HG03097 (cell line): Measurements from ENCODE around the gene LEMD1.
"Not testable (repeated sequence)": the region's sequence is repeated elsewhere in the genome, so short reads cannot be mapped to it uniquely, and the experiment has no call there.

ENCODE experiments used
- ATAC-seq: cut with Tn5 transposase; IDR thresholded peaks from one replicate; pipeline ENCODE4 v1.9.1; 2021; ENCODE audit not compliant: unreplicated experiment, low FRiP score

The LEMD1 gene

DNA sequence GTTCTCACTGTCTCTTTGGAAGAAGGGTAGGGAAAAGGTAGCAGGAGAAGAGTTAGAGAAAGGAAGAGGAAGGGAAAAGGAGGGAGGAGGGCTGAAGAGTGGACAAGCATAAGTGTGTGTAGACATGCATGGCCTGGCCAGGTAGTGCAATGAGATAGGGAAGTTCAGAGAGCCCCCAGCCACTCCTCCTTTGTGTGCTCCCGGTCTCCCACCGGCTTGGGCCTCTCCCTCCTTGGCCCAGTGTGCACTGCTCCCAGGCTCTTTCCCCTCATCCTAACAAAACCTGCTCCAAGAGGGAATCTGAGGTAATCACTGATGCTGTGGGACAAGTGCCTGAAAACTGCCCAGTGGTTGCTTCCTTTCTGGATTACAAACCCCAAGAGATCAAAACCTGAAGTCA lies 10.3 kb upstream of the LEMD1 start:
- ATAC-seq, result no peak

DNA sequence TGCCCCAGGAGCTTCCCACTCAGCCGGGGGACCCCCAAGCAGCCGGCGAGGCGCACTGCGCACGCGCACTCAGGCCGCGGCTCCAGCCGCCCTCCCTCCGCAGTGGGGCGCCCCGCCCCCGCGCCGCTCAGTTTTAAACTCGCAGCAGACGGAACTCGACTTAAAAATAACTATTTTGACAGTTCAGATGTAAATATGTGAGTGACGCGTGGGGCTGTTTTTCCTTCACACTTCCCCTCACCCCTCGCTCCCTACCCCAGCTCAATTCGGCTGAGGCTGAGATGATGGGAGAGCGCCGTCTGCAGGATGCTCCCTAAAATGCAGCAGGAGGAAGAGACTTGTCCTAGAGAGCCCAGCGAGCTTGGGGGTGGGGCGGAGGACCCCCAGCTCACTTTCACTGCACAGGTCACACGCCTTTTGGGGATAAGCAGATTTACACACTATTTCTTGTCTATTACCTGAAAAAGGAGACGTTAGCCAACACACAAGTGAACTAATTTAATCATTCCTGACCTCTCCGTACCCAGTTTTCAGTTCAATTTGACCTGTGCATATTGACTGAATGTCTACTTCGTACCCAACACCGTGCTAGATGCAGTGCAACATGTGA lies 8.9 kb upstream of the LEMD1 start:
- no peak for ATAC-seq

DNA sequence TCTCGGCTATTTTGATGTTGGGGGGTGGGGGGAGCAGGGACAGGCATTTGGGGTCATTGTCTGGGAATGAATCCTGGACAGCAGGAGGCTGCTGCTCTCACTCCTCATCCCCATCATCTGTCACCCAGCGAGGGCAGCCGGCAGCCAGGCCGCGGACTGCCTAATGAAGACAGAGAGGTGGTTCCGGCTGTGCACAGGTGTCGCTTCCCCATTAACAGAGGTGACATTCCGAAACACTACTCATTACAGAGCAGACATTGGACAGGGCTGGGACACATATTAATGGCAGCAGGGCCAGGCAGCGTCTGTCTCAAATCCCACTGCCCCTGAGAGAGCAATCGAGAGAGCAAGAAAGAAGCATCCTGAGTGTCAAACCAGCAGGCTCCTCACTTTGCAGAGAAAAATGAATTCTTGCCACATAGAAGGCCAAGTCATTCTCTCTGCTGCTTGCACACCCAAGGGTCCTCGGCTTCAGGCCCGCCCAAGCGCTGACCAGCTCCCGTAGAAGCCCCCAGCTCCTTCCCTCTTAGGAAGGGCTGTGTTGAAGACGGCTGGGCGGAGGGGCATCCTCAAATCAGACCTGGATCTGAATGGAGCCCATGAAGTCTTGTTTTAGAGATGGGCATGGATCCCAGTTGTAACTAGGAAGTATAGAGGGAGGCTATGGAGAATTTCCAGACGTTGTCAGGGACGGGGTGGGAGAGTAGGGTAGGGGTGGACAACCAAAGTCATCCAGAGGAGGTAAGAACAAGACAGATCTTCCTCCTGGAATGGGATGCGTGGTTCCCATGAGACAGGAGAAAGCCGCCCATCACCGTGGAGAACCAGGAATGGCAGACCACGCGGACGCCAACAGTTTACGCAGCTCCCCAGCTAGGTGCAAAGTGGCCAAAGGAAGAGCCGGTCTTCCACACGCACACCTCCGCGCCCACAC lies 8.2 kb upstream of the LEMD1 start:
- no peak for ATAC-seq

DNA sequence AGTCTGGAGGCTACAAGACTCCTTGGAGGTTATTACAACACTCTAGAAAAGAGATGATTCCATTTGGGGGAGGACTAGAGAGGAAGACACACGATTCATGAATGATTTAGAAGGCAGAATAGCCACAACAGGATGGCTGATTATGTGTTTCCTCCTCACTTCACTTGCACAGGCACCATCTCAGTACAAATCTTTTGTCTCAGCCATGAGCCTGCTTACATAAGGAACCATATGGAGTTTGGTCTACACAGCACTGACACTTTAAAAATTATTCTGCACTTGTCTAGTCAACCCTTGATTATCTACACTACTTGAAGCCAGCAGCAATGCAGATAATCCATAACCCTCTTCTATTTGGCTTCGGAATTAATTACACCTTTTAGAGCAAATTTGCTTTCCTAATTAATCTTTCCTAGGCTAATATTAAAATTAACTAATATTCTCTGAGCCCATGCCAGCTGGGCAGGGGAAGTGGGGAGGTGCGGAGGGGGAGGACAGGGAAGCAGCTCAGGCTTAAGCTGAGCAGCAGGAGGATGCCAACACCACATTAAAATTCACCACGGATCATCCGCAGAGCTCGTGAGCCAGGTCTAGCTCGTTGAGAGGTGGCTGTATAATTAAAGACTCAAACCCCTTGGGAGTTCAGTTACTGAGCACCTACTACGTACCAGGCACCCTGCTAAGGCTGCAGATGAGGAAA lies 3.2 kb upstream of the LEMD1 start:
- ATAC-seq, result no peak

DNA sequence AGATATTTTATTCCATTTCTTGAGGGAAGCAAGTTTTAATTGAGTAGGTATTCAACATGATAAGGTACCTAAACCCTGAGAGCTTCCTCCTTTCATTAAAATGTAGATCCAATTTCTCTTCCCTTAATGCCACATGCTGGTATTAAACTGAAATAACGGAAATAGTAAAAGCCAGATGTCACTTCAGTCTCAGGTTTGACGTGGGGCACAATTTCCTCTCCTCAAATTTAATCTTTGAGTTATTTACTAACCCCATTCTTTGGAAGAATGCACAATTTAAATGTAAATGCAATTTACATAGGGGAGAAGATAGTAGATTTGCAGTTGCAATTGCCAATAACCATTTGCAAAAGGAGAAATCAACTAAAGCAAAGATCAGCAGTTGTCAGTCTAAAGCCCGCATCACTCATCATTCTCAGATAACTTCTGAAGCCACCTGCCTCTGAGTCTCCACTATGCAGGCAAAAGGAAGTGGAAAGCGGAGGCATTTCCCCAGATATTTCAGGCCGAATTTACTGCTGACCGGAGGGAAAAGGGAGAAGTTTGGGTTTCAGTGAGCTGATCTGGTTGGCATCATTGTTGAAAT lies 2.1 kb upstream of the LEMD1 start:
- no peak for ATAC-seq

DNA sequence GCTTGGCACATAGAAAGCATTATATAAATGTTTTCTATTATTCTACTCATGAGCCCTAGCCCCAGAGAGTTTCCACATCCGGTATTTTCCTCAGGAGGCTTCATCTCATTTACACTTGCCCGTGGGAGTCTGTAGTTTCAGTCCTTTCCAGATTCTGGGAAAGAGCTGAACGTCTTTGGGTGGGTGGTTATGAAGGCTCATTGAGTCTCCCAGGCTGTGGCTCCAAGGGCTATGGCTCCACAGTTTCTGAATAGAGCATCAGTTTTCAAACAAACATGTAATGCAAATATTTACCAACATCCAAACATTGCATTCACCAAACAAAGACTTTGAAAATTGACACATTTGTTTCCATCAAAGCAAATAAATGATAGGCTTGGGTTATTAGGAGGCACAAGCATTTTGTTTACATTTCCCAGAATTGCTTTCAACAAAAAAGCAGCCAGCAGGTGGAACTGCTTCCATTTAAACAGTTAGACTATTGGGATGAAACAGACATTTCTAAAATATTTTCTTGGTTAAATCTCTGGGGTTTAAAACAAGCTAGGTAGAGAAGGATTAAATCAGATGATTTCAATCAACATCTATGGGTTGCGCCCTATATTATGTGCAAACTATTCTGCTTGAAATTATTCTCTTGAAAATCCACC lies 1.3 kb upstream of the LEMD1 start:
- ATAC-seq, result no peak

DNA sequence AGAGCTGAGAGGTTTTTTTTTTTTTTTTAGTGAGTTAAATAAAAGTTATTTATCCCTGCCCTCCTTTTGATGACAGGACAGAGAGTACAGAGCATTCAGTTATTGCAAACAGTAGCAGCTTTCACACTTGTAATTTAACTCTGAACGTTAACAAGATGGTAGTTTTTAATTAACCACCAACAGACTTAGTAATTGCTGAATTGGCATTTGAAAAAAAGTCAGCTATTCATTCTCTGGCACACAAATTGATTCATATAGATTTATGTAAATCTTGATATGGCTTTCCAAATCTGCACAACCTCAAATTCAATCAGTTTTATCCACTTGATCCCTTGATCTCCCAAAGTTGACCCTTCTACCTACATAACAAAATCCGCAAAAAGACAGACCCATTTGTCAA lies 918 bp downstream of the LEMD1 start:
- no peak for ATAC-seq

DNA sequence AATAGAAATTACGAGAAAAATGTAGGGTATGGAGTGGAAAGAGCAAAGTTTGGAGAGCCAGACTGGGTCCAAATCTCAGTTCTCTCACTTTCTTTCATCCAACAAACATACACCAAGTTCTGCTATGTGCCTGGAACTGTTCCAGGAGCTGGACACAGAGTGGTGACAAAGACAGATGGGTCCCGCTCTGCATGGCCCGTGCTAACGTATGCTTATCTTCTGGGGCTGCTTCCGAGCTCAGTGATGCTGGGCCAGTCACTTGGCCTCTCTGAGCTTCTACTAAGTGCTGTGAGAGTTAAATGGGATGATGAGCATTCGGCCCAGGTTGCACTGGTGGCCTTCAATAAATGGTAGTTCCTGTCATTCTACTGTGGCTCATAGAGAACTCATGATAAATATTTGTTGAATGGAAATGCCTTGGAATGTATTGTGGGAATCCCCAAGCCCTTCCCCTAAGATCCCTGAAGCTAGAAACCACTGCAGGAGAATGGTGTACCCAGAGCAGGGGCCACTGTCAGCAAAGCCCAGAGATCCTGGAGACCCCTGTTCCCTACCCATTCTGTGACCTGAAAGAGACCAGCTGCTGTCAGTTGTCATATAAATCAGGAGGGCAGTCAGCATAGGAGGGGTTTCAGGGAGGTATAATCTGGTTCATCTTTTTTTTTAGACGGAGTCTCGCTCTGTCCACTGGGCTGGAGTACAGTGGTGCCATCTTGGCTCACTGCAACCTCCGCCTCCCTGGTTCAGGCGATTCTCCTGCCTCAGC lies 3.8 kb downstream of the LEMD1 start:
- ATAC-seq, result no peak

DNA sequence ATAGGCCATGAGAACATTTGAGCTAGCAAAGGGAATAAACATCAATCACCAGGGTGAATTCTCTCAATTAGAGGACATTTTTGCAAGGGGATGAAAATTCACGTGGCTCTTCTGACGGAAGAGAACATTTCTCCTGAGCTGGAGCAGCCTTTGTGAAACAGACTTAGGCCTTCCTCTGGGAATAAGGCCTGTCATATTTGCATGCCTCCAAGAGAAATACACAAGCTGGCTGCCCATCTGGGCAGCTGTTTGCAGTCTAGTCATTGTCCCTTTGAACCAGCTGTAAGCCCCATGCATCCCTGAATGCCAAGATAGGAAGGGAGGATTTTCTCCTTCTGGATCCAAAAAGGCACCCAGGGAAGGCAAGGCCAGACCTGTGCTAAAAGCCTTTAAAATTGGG lies 5.5 kb downstream of the LEMD1 start:
- ATAC-seq, result no peak

DNA sequence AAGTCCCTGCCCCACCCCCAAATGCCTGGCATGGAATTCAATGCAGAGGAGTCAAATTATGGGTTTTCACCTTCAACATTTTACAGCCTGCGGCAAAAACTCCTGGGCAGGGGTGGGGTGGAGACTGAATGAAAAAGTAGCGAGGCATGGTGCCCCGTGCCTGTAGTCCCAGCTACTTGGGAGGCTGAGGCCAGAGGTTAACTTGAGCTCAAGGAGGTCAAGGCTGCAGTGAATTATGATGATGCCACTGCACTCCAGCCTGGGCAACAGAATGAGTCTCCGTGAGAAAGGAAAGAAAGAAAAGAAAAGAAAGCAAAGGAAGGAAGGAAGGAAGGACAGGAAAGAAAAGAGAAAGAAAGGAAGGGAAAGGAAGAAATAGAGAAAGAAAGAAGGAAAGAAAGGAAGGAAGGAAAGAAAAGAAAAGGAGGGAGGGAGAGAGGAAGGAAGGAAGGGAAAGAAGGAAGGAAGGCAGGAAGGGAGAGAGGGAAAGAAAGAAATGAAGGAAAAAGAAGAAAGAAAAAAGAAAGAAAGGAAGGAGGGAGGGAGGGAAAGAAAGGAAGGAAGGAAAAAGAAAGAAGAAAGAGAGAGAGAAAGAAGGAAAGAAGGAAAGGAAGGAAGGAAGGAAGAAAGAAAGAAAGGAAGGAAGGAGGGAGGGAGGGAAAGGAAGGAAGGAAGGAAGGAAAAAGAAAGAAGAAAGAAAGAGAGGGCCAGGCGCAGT lies 11.1 kb downstream of the LEMD1 start:
- no peak for ATAC-seq

DNA sequence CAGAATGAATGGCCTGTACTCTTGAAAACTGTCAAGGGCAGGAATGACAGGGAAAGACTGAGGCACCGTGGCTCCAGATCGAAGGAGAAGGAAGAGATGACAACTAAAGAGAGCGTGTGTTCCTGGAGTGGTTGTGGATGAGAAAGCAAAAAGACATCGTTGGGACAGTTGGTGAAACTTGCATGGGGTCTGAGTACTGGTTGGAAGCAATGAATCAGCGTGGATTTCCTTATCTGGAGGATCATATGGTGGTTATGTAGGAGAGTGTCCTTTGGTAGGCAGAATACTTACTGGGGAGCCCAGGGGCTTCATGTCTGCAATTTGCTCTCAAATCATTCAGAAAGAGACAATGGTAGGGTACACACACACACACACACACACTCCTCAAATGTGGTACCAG lies 13.9 kb downstream of the LEMD1 start:
- ATAC-seq, result no peak

DNA sequence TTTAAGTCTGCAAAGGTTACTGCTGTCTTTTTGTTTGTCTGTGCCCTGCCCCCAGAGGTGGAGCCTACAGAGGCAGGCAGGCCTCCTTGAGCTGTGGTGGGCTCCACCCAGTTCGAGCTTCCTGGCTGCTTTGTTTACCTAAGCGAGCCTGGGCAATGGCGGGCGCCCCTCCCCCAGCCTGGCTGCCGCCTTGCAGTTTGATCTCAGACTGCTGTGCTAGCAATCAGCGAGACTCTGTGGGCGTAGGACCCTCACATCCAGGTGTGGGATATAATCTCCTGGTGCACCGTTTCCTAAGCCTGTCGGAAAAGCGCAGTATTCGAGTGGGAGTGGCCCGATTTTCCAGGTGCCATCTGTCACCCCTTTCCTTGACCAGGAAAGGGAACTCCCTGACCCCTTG lies 15.6 kb downstream of the LEMD1 start:
- not testable (repeated sequence) for ATAC-seq

DNA sequence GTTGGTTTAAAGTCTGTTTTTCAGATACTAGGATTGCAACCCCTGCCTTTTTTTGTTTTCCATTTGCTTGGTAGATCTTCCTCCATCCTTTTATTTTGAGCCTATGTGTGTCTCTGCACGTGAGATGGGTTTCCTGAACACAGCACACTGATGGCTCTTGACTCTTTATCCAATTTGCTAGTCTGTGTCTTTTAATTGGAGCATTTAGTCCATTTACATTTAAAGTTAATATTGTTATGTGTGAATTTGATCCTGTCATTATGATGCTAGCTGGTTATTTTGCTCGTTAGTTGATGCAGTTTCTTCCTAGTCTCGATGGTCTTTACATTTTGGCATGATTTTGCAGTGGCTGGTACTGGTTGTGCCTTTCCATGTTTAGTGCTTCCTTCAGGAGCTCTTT lies 17.4 kb downstream of the LEMD1 start:
- not testable (repeated sequence) for ATAC-seq

DNA sequence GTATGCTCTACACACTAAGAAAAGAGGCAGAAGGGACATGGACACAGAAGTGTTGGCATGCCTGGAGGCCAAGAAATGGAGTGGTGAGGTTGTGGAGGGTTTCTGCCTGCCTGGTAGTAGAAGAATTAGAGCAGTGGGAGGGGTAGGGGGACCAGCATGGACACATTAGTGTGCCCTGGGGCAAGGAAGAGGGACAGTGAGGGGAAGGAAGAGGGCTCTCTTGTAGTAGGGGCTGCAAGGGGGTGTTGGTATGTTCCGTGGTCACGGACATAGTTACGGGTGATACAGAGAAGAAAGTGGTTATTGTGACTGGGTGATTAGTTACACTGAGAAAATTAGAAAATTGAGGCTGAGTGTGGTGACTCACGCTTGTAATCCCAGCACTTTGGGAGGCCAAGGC lies 23.3 kb downstream of the LEMD1 start:
- no peak for ATAC-seq

DNA sequence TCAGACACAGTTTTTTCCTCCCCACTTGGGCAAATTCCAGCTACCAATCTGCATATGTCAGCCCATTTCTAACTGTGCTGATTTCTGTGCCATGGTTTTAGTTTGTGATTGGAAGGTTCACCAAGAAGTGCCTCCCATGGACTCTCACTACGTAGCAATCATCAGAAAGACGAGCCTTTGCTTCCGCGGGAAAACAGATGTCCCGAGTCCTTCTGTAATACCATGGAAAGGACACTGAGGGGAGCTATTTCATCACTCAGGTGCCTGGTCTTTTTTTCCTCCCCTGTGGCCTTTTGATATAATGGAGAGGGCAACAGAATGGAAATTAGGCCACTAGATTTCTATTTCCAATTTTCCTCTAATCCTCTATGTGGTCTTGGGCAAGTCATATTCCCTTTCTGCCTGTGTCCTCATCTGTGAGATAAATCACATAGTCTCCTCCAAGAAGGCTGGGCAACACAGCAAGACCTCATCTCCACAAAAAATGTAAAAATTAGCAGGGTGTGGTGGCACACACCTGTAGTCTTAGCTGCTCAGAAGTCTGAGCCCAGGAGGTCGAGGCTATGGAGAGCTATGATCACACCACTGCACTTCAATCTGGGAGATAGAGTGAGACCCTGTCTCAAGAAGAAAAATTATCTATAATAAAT lies 24.8 kb downstream of the LEMD1 start:
- ATAC-seq, result no peak

DNA sequence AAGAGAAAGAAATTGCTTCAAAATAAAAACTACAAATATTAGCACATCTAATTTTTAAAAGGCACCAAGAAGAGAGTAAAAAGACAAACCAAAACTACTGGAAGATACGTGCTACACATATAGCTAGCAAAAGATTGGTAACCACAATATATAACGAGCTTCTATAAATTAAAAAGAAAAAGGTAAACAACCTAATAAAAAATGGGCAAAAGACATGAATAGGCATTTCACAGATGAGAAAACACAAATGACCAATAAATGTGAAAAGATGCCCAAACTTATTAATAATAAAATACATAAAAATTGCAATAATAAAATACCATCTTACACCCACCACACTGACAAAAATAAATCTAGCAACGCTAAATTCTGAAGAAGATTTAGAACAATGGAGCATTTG lies 26.2 kb downstream of the LEMD1 start:
- no peak for ATAC-seq

DNA sequence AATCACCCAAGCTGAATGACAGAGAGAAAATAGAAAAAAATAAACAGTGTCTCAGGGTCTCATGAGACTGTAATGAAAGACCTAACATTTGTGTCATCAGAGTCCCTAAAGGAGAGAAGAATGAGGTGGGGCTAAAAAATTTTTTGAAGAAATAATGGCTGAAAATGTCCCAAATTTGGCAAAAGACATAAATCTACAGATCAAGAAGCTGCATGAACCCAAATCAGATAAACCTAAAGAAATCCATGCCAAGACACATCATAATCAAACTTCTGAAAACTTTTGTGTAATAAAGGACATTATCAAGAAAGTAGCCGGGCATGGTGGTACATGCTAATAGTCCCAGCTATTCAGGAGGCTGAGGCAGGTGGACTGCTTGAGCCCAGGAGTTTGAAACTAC lies 29.2 kb downstream of the LEMD1 start:
- ATAC-seq, result no peak

DNA sequence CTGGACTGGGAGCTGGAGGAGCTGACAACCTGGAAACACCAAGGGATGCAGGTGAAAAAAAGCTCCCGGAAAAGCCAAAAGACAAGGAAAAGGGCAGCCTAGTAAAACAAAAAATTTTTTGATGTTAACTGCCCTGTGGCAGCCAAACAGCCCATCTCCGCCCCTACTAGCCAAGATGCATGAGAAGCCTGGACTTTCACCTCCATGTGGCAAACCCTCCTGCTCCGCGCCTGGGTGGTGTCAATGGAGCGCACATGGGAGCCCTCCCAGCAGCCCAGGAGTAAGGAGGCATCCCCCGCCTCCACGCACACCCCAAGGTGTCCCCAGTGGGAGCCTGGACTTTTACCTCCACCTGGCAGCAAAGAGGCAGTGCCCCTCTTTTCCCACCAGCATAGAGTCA lies 30.5 kb downstream of the LEMD1 start:
- ATAC-seq, result no peak

DNA sequence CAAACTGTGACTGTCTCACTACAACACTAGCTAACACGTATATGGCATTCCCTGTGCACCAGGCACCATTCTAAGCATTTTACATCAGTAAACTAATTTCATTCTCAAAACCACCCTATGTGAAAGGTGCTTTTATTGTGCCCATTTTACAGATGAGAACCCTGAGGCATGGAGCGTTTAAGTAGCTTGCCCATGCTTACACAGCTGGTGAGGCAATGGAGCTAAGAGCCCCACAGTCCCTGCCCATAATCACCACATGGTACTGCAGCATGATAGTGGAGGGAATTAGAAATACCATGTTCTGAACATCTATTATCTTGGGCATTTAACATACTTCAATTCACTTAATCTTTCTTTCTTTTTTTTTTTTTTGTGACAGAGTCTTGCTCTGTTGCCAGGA lies 34.0 kb downstream of the LEMD1 start:
- ATAC-seq, result no peak
